RKO (cell line): ENCODE results near the gene TFEC.
"Not testable (repeated sequence)": the region's sequence is repeated elsewhere in the genome, so short reads cannot be mapped to it uniquely, and the experiment has no call there.

ENCODE experiments used
- DNase-seq: peaks from one replicate; pipeline ENCODE4 v3.0.0-alpha.2; 2016; ENCODE audit warnings: low spot score

TFEC gene

GRCh38 chr7:116030651-116031276, at the start of gene TFEC:
Gene TFEC (minus strand): TSS chr7:116030763. CDS start chr7:115984441, 46,322 bp downstream.
- no peak for DNase-seq

- no peak for DNase-seq
These were observed 45.0 kb upstream of the TFEC start for GRCh38 chr7:116075351-116076145.

- no peak for DNase-seq
These were observed 41.1 kb upstream of the TFEC start for GRCh38 chr7:116071629-116072028.

- no peak for DNase-seq
These were observed 33.6 kb upstream of the TFEC start for GRCh38 chr7:116064179-116064578.

- DNase-seq = no peak
These were observed 32.1 kb upstream of the TFEC start for GRCh38 chr7:116062666-116063065.

- DNase-seq = no peak
These were observed 21.4 kb upstream of the TFEC start for GRCh38 chr7:116052006-116052405.

GRCh38 chr7:116047261-116047660, 16.7 kb upstream of the TFEC start:
- DNase-seq = not testable (repeated sequence)

- DNase-seq = no peak
These were observed 15.0 kb upstream of the TFEC start for GRCh38 chr7:116045532-116045931.

GRCh38 chr7:116041615-116042014, 11.1 kb upstream of the TFEC start:
- no peak for DNase-seq

GRCh38 chr7:116037401-116037800, 6.8 kb upstream of the TFEC start:
- no peak for DNase-seq

- DNase-seq = no peak
These were observed 3.8 kb upstream of the TFEC start for GRCh38 chr7:116034411-116034810.

- DNase-seq = no peak
These were observed 2.3 kb upstream of the TFEC start for GRCh38 chr7:116032886-116033285.

- no peak for DNase-seq
These were observed 1.8 kb downstream of the TFEC start for GRCh38 chr7:116028787-116029186.

GRCh38 chr7:116027786-116028185, 2.8 kb downstream of the TFEC start:
- DNase-seq = no peak

GRCh38 chr7:116024826-116025809, 5.4 kb downstream of the TFEC start:
- DNase-seq = no peak

GRCh38 chr7:116021237-116021636, 9.3 kb downstream of the TFEC start:
- DNase-seq = no peak

- no peak for DNase-seq
These were observed 11.8 kb downstream of the TFEC start for GRCh38 chr7:116018731-116019130.

- no peak for DNase-seq
These were observed 16.9 kb downstream of the TFEC start for GRCh38 chr7:116013675-116014074.

- no peak for DNase-seq
These were observed 19.0 kb downstream of the TFEC start for GRCh38 chr7:116011584-116011983.

GRCh38 chr7:116004762-116005161, 25.8 kb downstream of the TFEC start:
- DNase-seq = not testable (repeated sequence)

- no peak for DNase-seq
These were observed 33.3 kb downstream of the TFEC start for GRCh38 chr7:115997221-115997620.

- DNase-seq = no peak
These were observed 34.9 kb downstream of the TFEC start for GRCh38 chr7:115995701-115996100.
